HUES48 (cell line): ENCODE data around the gene PPM1G.

Experiments
- H3K27ac ChIP-seq: one replicate; pipeline ENCODE4 v1.7.0; 2013; ENCODE audit warnings: low read depth, low read length, inconsistent platforms
- H3K27me3 ChIP-seq: 2 replicates; pipeline ENCODE4 v1.6.1; 2013; ENCODE audit warnings: mild to moderate bottlenecking, low read length; ENCODE audit not compliant: control insufficient read depth, insufficient read depth
- H3K36me3 ChIP-seq: 2 replicates; pipeline ENCODE4 v1.6.1; 2013; ENCODE audit warnings: low read length; ENCODE audit not compliant: control insufficient read depth, insufficient read depth
- H3K4me1 ChIP-seq: 2 replicates; pipeline ENCODE4 v1.6.1; 2013; ENCODE audit warnings: mild to moderate bottlenecking, low read length; ENCODE audit not compliant: control insufficient read depth, insufficient read depth
- H3K4me3 ChIP-seq: 2 replicates; pipeline ENCODE4 v1.5.1; 2013; ENCODE audit warnings: mild to moderate bottlenecking, low read depth, low read length
- H3K9ac ChIP-seq: 2 replicates; pipeline ENCODE4 v1.6.1; 2013; ENCODE audit warnings: mild to moderate bottlenecking, low read depth, low read length, moderate library complexity
- H3K9me3 ChIP-seq: 2 replicates; pipeline ENCODE4 v1.6.1; 2013; ENCODE audit warnings: low read length; ENCODE audit not compliant: control insufficient read depth, insufficient read depth

Gene PPM1G

DNA sequence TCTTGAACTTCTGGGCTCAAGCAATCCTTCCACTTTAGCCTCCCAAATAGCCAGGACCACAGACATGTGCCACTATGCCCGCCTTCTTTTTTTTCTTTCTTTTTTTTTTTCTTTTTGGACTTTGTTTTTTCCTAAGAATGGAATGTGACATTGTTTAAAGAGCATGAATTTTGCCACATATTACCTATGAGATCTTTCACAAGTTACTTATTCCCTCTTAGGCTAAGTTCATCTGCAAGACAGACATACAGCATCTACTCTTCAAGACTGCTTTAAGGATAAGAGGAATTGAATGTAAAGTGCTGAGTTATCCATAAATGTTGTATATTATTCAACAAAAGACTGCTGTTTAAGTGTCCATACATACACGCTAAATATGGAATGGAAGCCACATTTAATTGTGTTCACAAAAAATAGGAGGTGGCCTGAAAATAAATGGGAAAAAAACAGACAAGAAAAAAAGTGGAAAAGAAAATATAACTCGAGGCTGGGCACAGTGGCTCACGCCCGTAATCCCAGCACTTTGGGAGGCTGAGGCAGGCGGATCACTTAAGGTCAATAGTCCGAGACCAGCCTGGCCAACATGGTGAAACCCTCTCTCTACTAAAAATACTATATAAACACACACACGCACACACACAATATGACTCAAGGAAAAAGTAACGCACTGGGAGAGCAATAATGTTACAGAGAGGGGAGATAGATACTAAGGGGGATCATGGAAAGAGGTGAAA, 3.2 kb upstream of the PPM1G start:
- H3K27me3 ChIP-seq: no peaks in the 10 kb centered on the region
- no peaks in the 10 kb centered on the region for H3K9me3 ChIP-seq
- peaks cover under 1% of the 10 kb centered on the region for H3K36me3 ChIP-seq
- H3K4me1 ChIP-seq: peaks cover 6% of the 10 kb centered on the region; the same call in 1 of the 2 replicates
- no peak overlapping the region for H3K27ac ChIP-seq
- no peak overlapping the region for H3K9ac ChIP-seq
- no peak overlapping the region for H3K4me3 ChIP-seq

DNA sequence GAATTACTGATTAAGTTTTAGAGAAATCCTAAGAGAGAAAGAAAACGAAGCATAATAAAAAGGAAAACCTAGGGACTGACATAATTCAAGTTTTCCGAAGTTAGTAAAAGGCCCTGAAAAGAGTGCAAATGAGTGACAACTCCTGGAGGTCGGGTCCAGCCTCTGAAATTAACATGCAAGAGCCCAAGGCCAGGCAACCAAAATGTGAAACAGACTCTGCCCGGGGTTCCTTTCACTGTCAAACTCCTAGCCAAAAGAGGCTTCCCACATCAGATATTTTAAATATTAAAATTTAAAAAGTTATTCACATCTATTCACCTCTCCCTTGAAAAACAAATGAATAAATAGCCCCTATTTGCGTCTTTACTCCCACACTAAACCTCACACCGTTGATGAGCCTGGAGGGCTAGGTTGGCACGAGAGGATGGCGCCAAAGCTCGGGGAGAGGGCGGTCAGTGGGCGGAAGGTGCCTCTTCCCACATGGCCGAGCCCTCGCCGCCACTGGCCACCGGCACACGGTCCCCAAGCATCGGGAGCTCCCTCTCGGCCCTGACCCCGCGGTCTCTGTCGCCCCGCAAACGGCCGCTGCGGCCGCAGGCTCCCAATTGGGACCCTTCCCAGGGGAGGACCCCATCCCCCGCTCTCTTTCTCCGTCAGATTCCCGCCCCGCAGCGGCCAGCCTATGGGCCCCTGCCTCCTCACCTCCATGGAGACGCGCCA, 630 bp downstream of the PPM1G start:
- peak overlapping the region; percentile 96 for H3K4me3 ChIP-seq
- H3K27ac ChIP-seq: peak overlapping the region; percentile 91
- H3K9me3 ChIP-seq: no peaks in the 10 kb centered on the region
- H3K4me1 ChIP-seq: peaks cover 6% of the 10 kb centered on the region; the same call in 1 of the 2 replicates
- H3K27me3 ChIP-seq: no peaks in the 10 kb centered on the region
- peaks cover 14% of the 10 kb centered on the region for H3K36me3 ChIP-seq
- peak overlapping the region; percentile 92 for H3K9ac ChIP-seq

DNA sequence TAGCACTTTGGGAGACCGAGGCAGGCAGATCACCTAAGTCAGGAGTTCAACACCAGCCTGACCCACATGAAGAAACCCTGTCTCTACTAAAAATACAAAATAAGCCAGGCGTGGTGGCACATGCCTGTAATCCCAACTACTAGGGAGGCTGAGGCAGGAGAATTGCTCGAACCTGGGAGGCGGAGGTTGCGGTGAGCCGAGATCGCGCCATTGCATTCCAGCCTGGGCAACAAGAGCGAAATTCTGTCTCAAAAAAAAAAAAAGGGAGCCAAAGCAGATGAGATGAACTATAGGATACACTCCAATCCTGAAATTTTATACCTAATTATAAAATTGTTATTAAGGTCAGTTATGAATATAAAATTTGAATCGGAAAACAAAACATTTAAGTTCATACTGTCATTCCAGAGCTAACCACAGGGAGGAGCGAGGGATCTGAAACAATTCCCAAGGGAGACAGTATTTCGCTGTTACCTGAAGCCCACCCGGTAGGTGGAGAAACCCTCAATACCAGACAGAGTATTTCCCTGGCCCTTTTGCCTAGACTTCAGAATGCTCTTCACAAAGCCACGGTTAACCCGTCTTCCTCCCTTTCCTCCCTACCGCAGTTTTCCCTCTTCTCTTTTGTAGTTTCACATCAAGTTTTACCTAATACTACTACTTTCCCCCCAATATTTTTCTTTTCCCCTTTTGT, 1.4 kb downstream of the PPM1G start:
- peak overlapping the region; percentile 92 for H3K9ac ChIP-seq
- no peaks in the 10 kb centered on the region for H3K27me3 ChIP-seq
- peak overlapping the region; percentile 96 for H3K4me3 ChIP-seq
- H3K4me1 ChIP-seq: peaks cover 6% of the 10 kb centered on the region; the same call in 1 of the 2 replicates
- peaks cover 14% of the 10 kb centered on the region for H3K36me3 ChIP-seq
- peak overlapping the region; percentile 91 for H3K27ac ChIP-seq
- no peaks in the 10 kb centered on the region for H3K9me3 ChIP-seq

DNA sequence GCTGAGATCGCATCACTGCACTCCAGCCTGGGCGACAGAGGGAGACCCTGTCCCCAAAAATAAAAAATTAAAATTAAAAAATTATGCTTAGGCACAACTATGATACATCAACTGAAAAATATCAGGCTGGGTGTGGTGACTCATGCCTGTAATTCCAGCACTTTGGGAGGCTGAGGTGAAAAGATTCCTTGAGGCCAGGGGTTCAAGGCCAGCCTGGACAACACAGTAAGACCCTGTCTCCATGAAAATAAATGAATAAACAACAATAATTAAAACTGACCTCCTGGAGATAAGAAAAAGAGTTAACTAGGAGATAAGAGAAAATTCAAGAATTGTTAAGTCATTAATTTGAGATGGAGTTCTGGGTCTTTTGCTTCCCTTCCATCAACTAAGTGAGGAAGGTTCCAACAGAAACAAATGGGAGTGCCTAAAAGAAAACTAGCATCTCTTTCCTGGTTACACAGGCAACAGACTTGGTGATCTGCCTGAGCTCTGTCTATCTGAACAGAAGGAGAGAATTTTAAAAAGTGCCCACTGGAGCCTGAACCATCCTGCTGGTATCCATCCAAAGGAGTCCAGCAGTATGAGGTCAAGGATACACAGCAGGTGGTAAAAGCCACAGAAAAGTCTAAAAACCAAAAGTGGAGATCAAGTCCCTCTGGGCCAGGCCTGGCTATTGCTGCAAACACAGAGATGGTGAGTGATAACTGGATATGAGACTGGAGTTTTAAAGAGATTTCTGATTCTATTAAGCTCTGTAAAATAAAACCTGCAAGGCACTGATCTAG, 8.8 kb downstream of the PPM1G start:
- H3K36me3 ChIP-seq: peaks cover 14% of the 10 kb centered on the region
- no peak overlapping the region for H3K4me3 ChIP-seq
- no peak overlapping the region for H3K9ac ChIP-seq
- no peaks in the 10 kb centered on the region for H3K9me3 ChIP-seq
- H3K4me1 ChIP-seq: no peaks in the 10 kb centered on the region
- no peak overlapping the region for H3K27ac ChIP-seq
- H3K27me3 ChIP-seq: no peaks in the 10 kb centered on the region

- no peak overlapping the region for H3K9ac ChIP-seq
- no peaks in the 10 kb centered on the region for H3K4me1 ChIP-seq
- no peaks in the 10 kb centered on the region for H3K9me3 ChIP-seq
- peaks cover 14% of the 10 kb centered on the region for H3K36me3 ChIP-seq
- no peaks in the 10 kb centered on the region for H3K27me3 ChIP-seq
- H3K4me3 ChIP-seq: no peak overlapping the region
- no peak overlapping the region for H3K27ac ChIP-seq
Observed at GRCh38 chr2:27398962-27399361, 10.4 kb downstream of the PPM1G start.

GRCh38 chr2:27393225-27393624, 16.2 kb downstream of the PPM1G start:
- Histone ChIP-seq H3K4me3 (no peak overlapping the region), H3K9ac (no peak overlapping the region), H3K4me1 (no peaks in the 10 kb centered on the region), H3K27me3 (no peaks in the 10 kb centered on the region), H3K27ac (no peak overlapping the region), H3K9me3 (no peaks in the 10 kb centered on the region), H3K36me3 (peaks cover 8% of the 10 kb centered on the region)

- Histone ChIP-seq H3K27ac (no peak overlapping the region), H3K4me1 (no peaks in the 10 kb centered on the region), H3K9me3 (no peaks in the 10 kb centered on the region), H3K36me3 (peaks cover 20% of the 10 kb centered on the region), H3K4me3 (no peak overlapping the region), H3K27me3 (no peaks in the 10 kb centered on the region), H3K9ac (no peak overlapping the region)
Observed at GRCh38 chr2:27390822-27391679, 18.3 kb downstream of the PPM1G start.

- H3K27ac ChIP-seq: peak overlapping the region; percentile 97
- peaks cover 77% of the 10 kb centered on the region for H3K36me3 ChIP-seq
- H3K9me3 ChIP-seq: no peaks in the 10 kb centered on the region
- peaks cover 12% of the 10 kb centered on the region for H3K4me1 ChIP-seq
- H3K4me3 ChIP-seq: no peak overlapping the region
- no peaks in the 10 kb centered on the region for H3K27me3 ChIP-seq
- peak overlapping the region; percentile 80; the same call in 1 of the 2 replicates for H3K9ac ChIP-seq
Observed at GRCh38 chr2:27381577-27382181, 27.7 kb downstream of the PPM1G start.

GRCh38 chr2:27380626-27381545, 28.5 kb downstream of the PPM1G start, which contains the start of gene ZNF513:
Gene ZNF513 (minus strand): TSS chr2:27380734. CDS start chr2:27380526, 208 bp downstream.
- Histone ChIP-seq H3K27ac (peak within 1 kb of the TSS; percentile 97), H3K9me3 (no peaks in the 10 kb centered on the region), H3K36me3 (peaks cover 77% of the 10 kb centered on the region), H3K4me1 (peaks cover 12% of the 10 kb centered on the region), H3K27me3 (no peaks in the 10 kb centered on the region), H3K9ac (peak within 1 kb of the TSS; percentile 87), H3K4me3 (peak within 1 kb of the TSS; percentile 93)
